ENCODE results near the gene GLIS1.

GLIS1 gene

DNA sequence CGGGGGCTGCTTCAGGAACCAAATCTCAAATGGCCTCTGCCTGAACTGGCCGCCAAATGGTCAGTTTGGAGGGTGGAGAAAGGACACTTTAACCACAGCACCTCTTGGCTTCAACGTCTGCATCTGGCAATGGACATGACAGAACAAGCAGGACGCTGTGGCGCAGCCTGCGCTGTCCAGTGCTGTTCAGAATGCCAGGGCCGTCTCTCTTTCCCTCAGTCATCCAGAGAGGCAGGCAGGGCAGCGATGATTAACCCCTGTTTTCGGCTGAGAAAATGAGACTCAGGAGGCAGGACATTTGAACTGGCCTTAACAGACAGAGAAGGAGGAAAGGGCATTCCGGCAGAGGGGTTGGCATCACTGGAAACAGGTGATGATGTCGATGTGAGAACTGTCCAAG is 48.6 kb downstream of the GLIS1 start:
- no peak overlapping the region for H3K27ac ChIP-seq (ENCODE audit: insufficient read depth in 1 of 2, low read depth in 1 of 2, low read length in 2 of 2, poor library complexity in 1 of 2, severe bottlenecking in 2 of 2)
- H3K36me3 ChIP-seq (ENCODE audit: control insufficient read depth in 4 of 4, insufficient read depth in 4 of 4, low read length in 3 of 4): no peaks in the 10 kb centered on the region
- DNase-seq: no peak
- CTCF ChIA-PET: interaction anchor here (8.7 kb wide), 1 partner anchor 205 kb away, joined by 83 read pairs; no protein-coding TSS in a partner anchor
- 95% methylated on average over 4 of the region's 11 CpGs for WGBS (ENCODE audit: insufficient coverage)
- no peak overlapping the region for H3K4me3 ChIP-seq (ENCODE audit: control insufficient read depth in 1 of 7, extremely low read depth in 1 of 7, insufficient read depth in 4 of 7, low read depth in 2 of 7, low read length in 6 of 7)
- no peaks in the 10 kb centered on the region for H3K9me3 ChIP-seq (ENCODE audit: control extremely low read depth in 1 of 5, control insufficient read depth in 4 of 5, insufficient read depth in 2 of 5, low read depth in 1 of 5, low read length in 4 of 5)
- H3K27me3 ChIP-seq (replicated peaks in 2 of 5; ENCODE audit: control insufficient read depth in 4 of 5, insufficient read depth in 5 of 5, low read length in 4 of 5): peaks cover 0 to 12% (median 0%) of the 10 kb centered on the region in 5 experiments
- POLR2A ChIA-PET: no interaction called here
- H3K4me1 ChIP-seq (ENCODE audit: control extremely low read depth in 1 of 4, control insufficient read depth in 4 of 4, insufficient read depth in 4 of 4, low read length in 3 of 4): peaks cover 0 to 19% (median 12%) of the 10 kb centered on the region in 4 experiments

DNA sequence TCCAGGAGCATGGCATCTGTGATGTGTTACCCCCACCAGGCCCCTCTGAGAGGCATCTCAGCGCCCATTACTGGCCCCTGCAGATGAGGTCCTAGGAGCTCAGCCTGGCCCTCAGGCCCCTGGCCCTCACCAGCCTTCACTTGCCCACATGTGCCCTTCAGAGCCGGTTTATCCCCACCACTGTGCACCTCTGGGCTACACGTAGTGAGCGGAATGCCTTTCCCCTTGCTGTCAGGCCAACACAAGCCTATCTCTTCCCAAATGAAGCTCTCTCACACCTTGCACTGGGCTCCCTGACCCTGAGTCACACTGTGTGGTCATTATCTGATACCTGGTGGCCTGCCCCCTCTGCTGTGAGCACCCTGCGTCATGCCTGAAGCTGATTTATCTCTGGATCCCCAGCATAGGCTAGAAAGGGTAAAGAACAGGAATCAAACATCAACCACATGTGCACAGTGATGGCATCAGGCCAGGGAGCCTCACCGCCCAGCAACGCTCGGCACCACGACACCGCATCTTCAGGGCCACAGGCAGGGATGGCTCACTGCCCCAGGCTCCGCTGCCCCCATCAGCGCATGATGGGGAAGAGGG is 49.1 kb downstream of the GLIS1 start:
- no peaks in the 10 kb centered on the region for H3K9me3 ChIP-seq (ENCODE audit: control extremely low read depth in 1 of 5, control insufficient read depth in 4 of 5, insufficient read depth in 2 of 5, low read depth in 1 of 5, low read length in 4 of 5)
- no peaks in the 10 kb centered on the region for H3K36me3 ChIP-seq (ENCODE audit: control insufficient read depth in 4 of 4, insufficient read depth in 4 of 4, low read length in 3 of 4)
- CTCF ChIA-PET: interaction anchor here (8.7 kb wide), 1 partner anchor 204 kb away, joined by 83 read pairs; no protein-coding TSS in a partner anchor
- peaks cover 0 to 13% (median 0%) of the 10 kb centered on the region in 5 experiments for H3K27me3 ChIP-seq (replicated peaks in 2 of 5; ENCODE audit: control insufficient read depth in 4 of 5, insufficient read depth in 5 of 5, low read length in 4 of 5)
- 82% methylated on average over 9 of the region's 12 CpGs for WGBS (ENCODE audit: insufficient coverage)
- H3K4me1 ChIP-seq (ENCODE audit: control extremely low read depth in 1 of 4, control insufficient read depth in 4 of 4, insufficient read depth in 4 of 4, low read length in 3 of 4): peaks cover 0 to 25% (median 18%) of the 10 kb centered on the region in 4 experiments
- POLR2A ChIA-PET: no interaction called here
- H3K27ac ChIP-seq (ENCODE audit: insufficient read depth in 1 of 2, low read depth in 1 of 2, low read length in 2 of 2, poor library complexity in 1 of 2, severe bottlenecking in 2 of 2): no peak overlapping the region
- DNase-seq: peak in 1 of 3 donors; percentile 30
- no peak overlapping the region for H3K4me3 ChIP-seq (ENCODE audit: control insufficient read depth in 1 of 7, extremely low read depth in 1 of 7, insufficient read depth in 4 of 7, low read depth in 2 of 7, low read length in 6 of 7)

DNA sequence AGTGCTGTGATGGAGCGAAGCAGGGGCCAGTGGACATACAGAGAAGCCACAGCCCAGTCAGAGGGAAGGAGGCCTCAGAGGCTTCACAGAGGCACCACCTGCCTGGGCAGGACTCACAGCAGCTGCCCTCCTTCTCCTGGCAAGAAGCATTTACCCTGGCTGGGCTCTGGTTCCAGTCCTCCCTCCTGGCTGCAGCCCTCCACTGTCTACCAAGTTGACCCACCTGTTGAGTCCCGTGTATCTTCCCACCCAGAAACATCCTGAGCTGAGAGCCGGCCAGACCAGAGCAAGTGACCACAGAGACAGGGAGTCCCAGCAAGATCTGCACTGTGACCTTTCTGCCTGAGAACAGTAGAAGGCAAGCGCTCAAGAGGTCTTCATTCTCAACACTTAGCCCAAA is 49.7 kb downstream of the GLIS1 start:
- Histone ChIP-seq H3K27me3 (replicated peaks in 2 of 5; ENCODE audit: control insufficient read depth in 4 of 5, insufficient read depth in 5 of 5, low read length in 4 of 5) (peaks cover 0 to 13% (median 0%) of the 10 kb centered on the region in 5 experiments), H3K4me1 (ENCODE audit: control extremely low read depth in 1 of 4, control insufficient read depth in 4 of 4, insufficient read depth in 4 of 4, low read length in 3 of 4) (peaks cover 0 to 31% (median 19%) of the 10 kb centered on the region in 4 experiments), H3K4me3 (ENCODE audit: control insufficient read depth in 1 of 7, extremely low read depth in 1 of 7, insufficient read depth in 4 of 7, low read depth in 2 of 7, low read length in 6 of 7) (no peak overlapping the region), H3K9me3 (ENCODE audit: control extremely low read depth in 1 of 5, control insufficient read depth in 4 of 5, insufficient read depth in 2 of 5, low read depth in 1 of 5, low read length in 4 of 5) (no peaks in the 10 kb centered on the region), H3K27ac (ENCODE audit: insufficient read depth in 1 of 2, low read depth in 1 of 2, low read length in 2 of 2, poor library complexity in 1 of 2, severe bottlenecking in 2 of 2) (no peak overlapping the region), H3K36me3 (ENCODE audit: control insufficient read depth in 4 of 4, insufficient read depth in 4 of 4, low read length in 3 of 4) (no peaks in the 10 kb centered on the region)
- ChIA-PET CTCF (interaction anchor here (8.7 kb wide), 1 partner anchor 204 kb away, joined by 83 read pairs; no protein-coding TSS in a partner anchor), POLR2A (no interaction called here)
- DNase-seq: no peak
- 100% methylated on average over 3 of the region's 4 CpGs for WGBS (ENCODE audit: insufficient coverage)

DNA sequence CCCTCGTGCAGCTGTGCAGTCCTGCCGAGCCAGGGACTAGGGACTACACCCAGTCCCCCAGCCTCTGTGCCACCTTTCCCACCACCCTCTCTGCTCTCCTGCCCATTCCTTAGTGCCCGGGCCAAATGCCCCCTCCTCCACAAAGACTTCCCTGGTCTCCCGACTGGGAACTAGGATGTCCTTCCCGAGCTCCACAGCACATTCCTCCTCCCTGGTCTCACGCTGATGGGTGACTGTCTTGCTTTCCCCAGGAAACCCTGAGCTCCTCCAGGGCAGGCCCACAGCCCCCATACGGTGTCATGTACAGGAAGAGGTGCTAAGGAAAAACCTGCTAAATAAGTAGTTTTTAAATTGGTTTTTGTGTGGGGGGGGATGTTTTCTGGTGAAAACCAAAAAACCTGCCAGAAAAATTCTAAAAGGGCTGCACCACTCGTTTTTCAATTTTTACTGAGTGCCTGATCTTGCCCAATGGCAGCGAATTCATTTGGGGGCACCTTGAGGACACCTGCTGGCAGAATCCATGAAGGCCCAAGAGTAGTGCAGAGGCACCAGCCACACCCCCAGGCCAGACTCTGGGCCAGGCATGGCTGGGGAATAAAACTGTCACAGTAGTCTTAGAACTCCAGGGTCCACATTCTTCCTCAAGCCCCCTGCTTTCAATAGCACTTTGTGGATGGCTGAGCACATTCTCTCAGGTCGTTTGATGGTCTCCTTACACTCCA is 50.4 kb downstream of the GLIS1 start:
- Histone ChIP-seq H3K4me1 (ENCODE audit: control extremely low read depth in 1 of 4, control insufficient read depth in 4 of 4, insufficient read depth in 4 of 4, low read length in 3 of 4) (peaks cover 0 to 34% (median 21%) of the 10 kb centered on the region in 4 experiments), H3K9me3 (ENCODE audit: control extremely low read depth in 1 of 5, control insufficient read depth in 4 of 5, insufficient read depth in 2 of 5, low read depth in 1 of 5, low read length in 4 of 5) (no peaks in the 10 kb centered on the region), H3K4me3 (ENCODE audit: control insufficient read depth in 1 of 7, extremely low read depth in 1 of 7, insufficient read depth in 4 of 7, low read depth in 2 of 7, low read length in 6 of 7) (no peak overlapping the region), H3K27me3 (replicated peaks in 2 of 5; ENCODE audit: control insufficient read depth in 4 of 5, insufficient read depth in 5 of 5, low read length in 4 of 5) (peaks cover 0 to 13% (median 0%) of the 10 kb centered on the region in 5 experiments), H3K36me3 (ENCODE audit: control insufficient read depth in 4 of 4, insufficient read depth in 4 of 4, low read length in 3 of 4) (no peaks in the 10 kb centered on the region), H3K27ac (ENCODE audit: insufficient read depth in 1 of 2, low read depth in 1 of 2, low read length in 2 of 2, poor library complexity in 1 of 2, severe bottlenecking in 2 of 2) (no peak overlapping the region)
- ChIA-PET CTCF (interaction anchor here (8.7 kb wide), 1 partner anchor 203 kb away, joined by 83 read pairs; no protein-coding TSS in a partner anchor), POLR2A (no interaction called here)
- DNase-seq: peak; percentile 25 to 56 (median 54)
- 89% methylated on average over 6 of the region's 10 CpGs for WGBS (ENCODE audit: insufficient coverage)

DNA sequence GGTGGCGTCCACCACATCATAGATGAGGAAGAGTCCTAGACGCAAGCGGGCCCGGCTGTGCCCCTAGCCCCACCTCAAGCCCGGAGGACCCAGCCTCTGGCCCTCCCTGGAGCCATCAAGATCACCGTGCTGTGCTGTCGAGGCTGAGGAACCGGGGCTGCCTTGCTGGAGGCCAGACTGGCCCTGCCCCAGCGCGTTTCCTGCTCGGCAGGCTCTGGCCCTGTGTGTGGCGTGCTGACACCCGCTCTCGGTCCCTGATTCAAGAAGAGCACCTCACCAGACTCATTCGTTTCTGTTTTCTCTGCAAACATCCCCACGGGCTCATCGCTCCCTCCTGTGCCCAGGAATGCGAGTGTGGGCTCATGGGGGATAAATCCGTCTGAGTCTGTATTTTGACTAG is 51.1 kb downstream of the GLIS1 start:
- no peak overlapping the region for H3K27ac ChIP-seq (ENCODE audit: insufficient read depth in 1 of 2, low read depth in 1 of 2, low read length in 2 of 2, poor library complexity in 1 of 2, severe bottlenecking in 2 of 2)
- WGBS (ENCODE audit: insufficient coverage): 94% methylated on average over 19 of the region's 19 CpGs
- H3K4me3 ChIP-seq (ENCODE audit: control insufficient read depth in 1 of 7, extremely low read depth in 1 of 7, insufficient read depth in 4 of 7, low read depth in 2 of 7, low read length in 6 of 7): no peak overlapping the region
- no peaks in the 10 kb centered on the region for H3K9me3 ChIP-seq (ENCODE audit: control extremely low read depth in 1 of 5, control insufficient read depth in 4 of 5, insufficient read depth in 2 of 5, low read depth in 1 of 5, low read length in 4 of 5)
- ChIA-PET CTCF (interaction anchor here (8.7 kb wide), 1 partner anchor 202 kb away, joined by 83 read pairs; no protein-coding TSS in a partner anchor), POLR2A (interaction anchor here (0.6 kb wide), 1 partner anchor 107 kb away, joined by 3 read pairs; no protein-coding TSS in a partner anchor)
- DNase-seq: no peak
- no peaks in the 10 kb centered on the region for H3K36me3 ChIP-seq (ENCODE audit: control insufficient read depth in 4 of 4, insufficient read depth in 4 of 4, low read length in 3 of 4)
- H3K27me3 ChIP-seq (replicated peaks in 2 of 5; ENCODE audit: control insufficient read depth in 4 of 5, insufficient read depth in 5 of 5, low read length in 4 of 5): peaks cover 0 to 13% (median 0%) of the 10 kb centered on the region in 5 experiments
- peaks cover 0 to 40% (median 26%) of the 10 kb centered on the region in 4 experiments for H3K4me1 ChIP-seq (ENCODE audit: control extremely low read depth in 1 of 4, control insufficient read depth in 4 of 4, insufficient read depth in 4 of 4, low read length in 3 of 4)

DNA sequence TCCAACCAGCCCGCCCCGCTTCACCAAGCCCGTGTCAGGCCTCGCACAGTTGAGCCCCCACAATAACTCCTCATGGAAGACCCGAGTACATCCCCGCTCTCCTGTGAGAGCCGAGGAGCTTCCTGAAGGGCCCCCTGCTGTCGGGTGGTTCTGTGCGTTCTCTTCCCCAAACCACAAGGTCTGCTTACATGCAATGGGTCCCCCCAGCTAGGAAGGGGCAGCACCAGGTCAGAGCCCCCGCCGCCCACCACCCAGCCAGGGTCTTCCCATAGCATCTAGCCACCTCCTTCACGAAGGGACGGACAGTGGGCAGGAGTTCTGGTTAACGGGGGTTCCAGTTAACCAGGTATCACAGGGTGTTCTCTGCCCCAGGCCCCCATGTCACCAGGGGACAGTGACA is 51.5 kb downstream of the GLIS1 start:
- ChIA-PET POLR2A (interaction anchor here (0.6 kb wide), 1 partner anchor 106 kb away, joined by 3 read pairs; no protein-coding TSS in a partner anchor), CTCF (interaction anchor here (1.2 to 8.7 kb wide), 2 partner anchors 93 to 202 kb away, joined by 3 to 83 read pairs; no protein-coding TSS in a partner anchor)
- WGBS (ENCODE audit: insufficient coverage): 88% methylated on average over 14 of the region's 14 CpGs
- no peak for DNase-seq
- Histone ChIP-seq H3K27ac (ENCODE audit: insufficient read depth in 1 of 2, low read depth in 1 of 2, low read length in 2 of 2, poor library complexity in 1 of 2, severe bottlenecking in 2 of 2) (no peak overlapping the region), H3K9me3 (ENCODE audit: control extremely low read depth in 1 of 5, control insufficient read depth in 4 of 5, insufficient read depth in 2 of 5, low read depth in 1 of 5, low read length in 4 of 5) (no peaks in the 10 kb centered on the region), H3K36me3 (ENCODE audit: control insufficient read depth in 4 of 4, insufficient read depth in 4 of 4, low read length in 3 of 4) (no peaks in the 10 kb centered on the region), H3K4me3 (ENCODE audit: control insufficient read depth in 1 of 7, extremely low read depth in 1 of 7, insufficient read depth in 4 of 7, low read depth in 2 of 7, low read length in 6 of 7) (no peak overlapping the region), H3K27me3 (replicated peaks in 2 of 5; ENCODE audit: control insufficient read depth in 4 of 5, insufficient read depth in 5 of 5, low read length in 4 of 5) (peaks cover 0 to 13% (median 0%) of the 10 kb centered on the region in 5 experiments), H3K4me1 (ENCODE audit: control extremely low read depth in 1 of 4, control insufficient read depth in 4 of 4, insufficient read depth in 4 of 4, low read length in 3 of 4) (peaks cover 4 to 44% (median 31%) of the 10 kb centered on the region in 4 experiments)

DNA sequence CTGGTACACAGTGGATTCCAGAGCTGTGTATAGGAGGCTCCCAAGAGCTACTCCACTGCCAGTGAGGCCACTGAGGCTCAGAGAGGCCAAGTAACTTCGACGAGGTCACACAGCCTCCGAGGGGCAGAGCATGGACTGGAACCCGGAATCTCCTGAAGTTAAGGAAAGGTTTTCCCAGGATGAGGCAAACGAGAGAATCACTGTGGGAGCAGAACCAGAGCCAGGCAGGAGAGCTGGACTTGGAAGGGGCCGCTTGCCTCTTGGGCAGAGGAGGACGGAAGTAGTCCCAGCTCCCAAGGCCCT is 52.0 kb downstream of the GLIS1 start:
- ChIA-PET CTCF (interaction anchor here (0.9 to 8.7 kb wide), 4 partner anchors 8 to 201 kb away, joined by 3 to 83 read pairs (median 4); no protein-coding TSS in a partner anchor), POLR2A (no interaction called here)
- Histone ChIP-seq H3K4me3 (ENCODE audit: control insufficient read depth in 1 of 7, extremely low read depth in 1 of 7, insufficient read depth in 4 of 7, low read depth in 2 of 7, low read length in 6 of 7) (no peak overlapping the region), H3K4me1 (ENCODE audit: control extremely low read depth in 1 of 4, control insufficient read depth in 4 of 4, insufficient read depth in 4 of 4, low read length in 3 of 4) (peaks cover 5 to 50% (median 36%) of the 10 kb centered on the region in 4 experiments), H3K36me3 (ENCODE audit: control insufficient read depth in 4 of 4, insufficient read depth in 4 of 4, low read length in 3 of 4) (no peaks in the 10 kb centered on the region), H3K27me3 (replicated peaks in 2 of 5; ENCODE audit: control insufficient read depth in 4 of 5, insufficient read depth in 5 of 5, low read length in 4 of 5) (peaks cover 0 to 13% (median 0%) of the 10 kb centered on the region in 5 experiments), H3K27ac (ENCODE audit: insufficient read depth in 1 of 2, low read depth in 1 of 2, low read length in 2 of 2, poor library complexity in 1 of 2, severe bottlenecking in 2 of 2) (no peak overlapping the region), H3K9me3 (ENCODE audit: control extremely low read depth in 1 of 5, control insufficient read depth in 4 of 5, insufficient read depth in 2 of 5, low read depth in 1 of 5, low read length in 4 of 5) (no peaks in the 10 kb centered on the region)
- no peak for DNase-seq
- WGBS (ENCODE audit: insufficient coverage): 95% methylated on average over 6 of the region's 7 CpGs

All from common myeloid progenitor, CD34-positive (primary cell).